ENCODE results near the gene TCN2.

TCN2 gene

DNA sequence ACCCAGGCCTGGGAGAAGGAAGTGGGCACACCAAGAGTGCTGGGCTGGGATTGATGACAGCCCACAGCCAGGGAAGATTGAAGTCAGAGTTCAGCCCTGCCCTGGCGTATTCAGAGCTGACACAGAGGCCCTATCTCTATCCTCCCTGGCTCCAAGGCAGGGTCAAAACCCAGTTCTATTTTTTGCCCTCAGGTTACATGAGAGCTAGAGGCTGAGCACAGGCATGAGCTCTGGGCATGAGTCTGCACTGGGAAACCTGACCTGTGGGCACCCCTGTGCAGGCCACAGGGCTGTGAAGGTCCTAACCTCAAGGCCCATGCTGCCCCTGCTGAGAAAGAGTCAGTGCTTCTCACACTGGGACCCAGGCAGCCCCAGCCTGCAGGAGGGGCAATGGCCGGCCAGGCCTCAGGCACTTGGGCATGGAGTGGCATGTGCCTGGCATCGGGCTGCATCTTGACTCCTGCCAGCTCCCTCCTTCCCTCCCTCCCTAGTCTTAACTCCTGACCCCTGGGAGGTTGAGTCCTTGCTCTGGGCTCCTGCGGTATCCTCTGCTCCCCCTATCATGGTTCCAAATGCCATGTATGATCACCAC is 34.0 kb downstream of the TCN2 start:
- no peak for TF ChIP-seq CTCF (IDR thresholded peaks at IDR 0.05; ENCODE audit: control insufficient read depth, insufficient read depth, low read depth, low read length, missing control alignments)
- H3K4me3 ChIP-seq (ENCODE audit: control insufficient read depth, low read depth, low read length), result no peak overlapping the region
- DNase-seq (ENCODE audit: low read depth), result no peak

GRCh38 chr22:30643055-30643875 is 36.3 kb downstream of the TCN2 start:
- no peak for TF ChIP-seq CTCF (IDR thresholded peaks at IDR 0.05; ENCODE audit: control insufficient read depth, insufficient read depth, low read depth, low read length, missing control alignments)
- H3K4me3 ChIP-seq (ENCODE audit: control insufficient read depth, low read depth, low read length), result no peak overlapping the region
- no peak for DNase-seq (ENCODE audit: low read depth)

GRCh38 chr22:30646518-30647160 is 39.7 kb downstream of the TCN2 start:
- no peak for TF ChIP-seq CTCF (IDR thresholded peaks at IDR 0.05; ENCODE audit: control insufficient read depth, insufficient read depth, low read depth, low read length, missing control alignments)
- no peak overlapping the region for H3K4me3 ChIP-seq (ENCODE audit: control insufficient read depth, low read depth, low read length)
- no peak for DNase-seq (ENCODE audit: low read depth)

DNA sequence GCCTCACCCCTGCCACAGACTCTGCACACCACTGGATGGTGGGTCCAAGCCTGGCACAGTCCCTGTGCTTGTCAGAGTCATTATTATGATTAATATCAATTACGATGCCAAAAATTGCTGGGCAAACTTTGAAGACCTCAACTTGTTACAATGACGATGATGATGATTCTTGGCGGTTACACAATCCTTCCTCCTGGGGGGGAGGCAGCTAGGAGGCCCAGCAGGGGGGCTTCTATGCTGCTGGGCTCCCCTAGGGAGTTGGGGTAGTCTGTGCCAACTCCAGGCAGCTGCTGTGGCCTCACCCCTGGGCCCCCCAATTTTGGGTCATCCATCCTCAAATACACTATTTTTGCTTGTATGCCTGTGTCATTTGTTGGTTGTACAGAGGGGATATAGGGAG is 40.6 kb downstream of the TCN2 start:
- no peak for DNase-seq (ENCODE audit: low read depth)
- TF ChIP-seq CTCF (IDR thresholded peaks at IDR 0.05; ENCODE audit: control insufficient read depth, insufficient read depth, low read depth, low read length, missing control alignments), result no peak
- no peak overlapping the region for H3K4me3 ChIP-seq (ENCODE audit: control insufficient read depth, low read depth, low read length)

DNA sequence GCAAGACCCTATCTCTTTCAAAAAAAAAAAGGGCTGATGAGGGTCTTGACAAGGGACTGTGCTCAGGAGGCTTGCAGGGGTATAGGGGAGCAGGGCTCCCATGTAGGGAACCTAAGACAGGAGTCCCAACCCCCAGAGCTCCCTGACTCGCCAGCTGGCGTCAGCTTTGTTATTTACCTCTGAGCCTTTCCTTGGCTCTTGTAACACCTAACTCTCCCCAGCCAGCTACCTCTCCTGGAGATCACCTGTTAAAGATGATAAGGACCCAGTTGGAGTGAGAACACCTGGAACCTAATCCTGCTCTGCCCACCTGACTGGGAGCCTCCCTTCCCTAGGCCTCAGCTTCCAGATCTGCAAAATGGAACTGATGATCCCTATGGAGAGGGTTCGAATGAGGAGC is 41.9 kb downstream of the TCN2 start:
- no peak for DNase-seq (ENCODE audit: low read depth)
- no peak overlapping the region for H3K4me3 ChIP-seq (ENCODE audit: control insufficient read depth, low read depth, low read length)
- TF ChIP-seq CTCF (IDR thresholded peaks at IDR 0.05; ENCODE audit: control insufficient read depth, insufficient read depth, low read depth, low read length, missing control alignments), result no peak

GRCh38 chr22:30649430-30650007 is 42.5 kb downstream of the TCN2 start:
- H3K4me3 ChIP-seq (ENCODE audit: control insufficient read depth, low read depth, low read length), result no peak overlapping the region
- DNase-seq (ENCODE audit: low read depth), result no peak
- no peak for TF ChIP-seq CTCF (IDR thresholded peaks at IDR 0.05; ENCODE audit: control insufficient read depth, insufficient read depth, low read depth, low read length, missing control alignments)
